Loucy (cell line): Measurements from ENCODE around the gene TKT.

Source experiments
- H2AFZ ChIP-seq: fragments of 200-600 bp; sonication (generic); 2 replicates; pipeline ENCODE4 v1.6.0; 2016; ENCODE audit warnings: antibody characterized with exemption, mild to moderate bottlenecking, low read length, moderate library complexity
- H3F3A ChIP-seq: fragments of 200-600 bp; 2 replicates; pipeline ENCODE4 v1.6.0; 2016; ENCODE audit warnings: antibody characterized with exemption, low read depth, mild to moderate bottlenecking
- H3K27me3 ChIP-seq: fragments of 200-600 bp; sonication (generic); 2 replicates; pipeline ENCODE4 v1.6.1; 2014; ENCODE audit warnings: low read length, mild to moderate bottlenecking; ENCODE audit not compliant: insufficient read depth, poor library complexity, severe bottlenecking
- H3K36me3 ChIP-seq: fragments of 200-600 bp; sonication (generic); 2 replicates; pipeline ENCODE4 v1.6.1; 2016; ENCODE audit warnings: low read length; ENCODE audit not compliant: insufficient read depth
- H3K4me1 ChIP-seq: fragments of 200-600 bp; sonication (generic); 2 replicates; pipeline ENCODE4 v1.5.1; 2014; ENCODE audit warnings: low read length, mild to moderate bottlenecking; ENCODE audit not compliant: insufficient read depth, poor library complexity, severe bottlenecking
- H3K4me2 ChIP-seq: fragments of 200-600 bp; sonication (generic); 2 replicates; pipeline ENCODE4 v1.6.0; 2014; ENCODE audit warnings: antibody characterized with exemption, low read length, low read depth, mild to moderate bottlenecking; ENCODE audit not compliant: poor library complexity, severe bottlenecking
- H3K4me3 ChIP-seq: fragments of 200-600 bp; sonication (generic); 2 replicates; pipeline ENCODE4 v1.5.1; 2014; ENCODE audit warnings: low read length, mild to moderate bottlenecking, mixed read lengths; ENCODE audit not compliant: poor library complexity, severe bottlenecking
- H3K79me2 ChIP-seq: fragments of 200-600 bp; sonication (generic); 2 replicates; pipeline ENCODE4 v1.6.1; 2014; ENCODE audit warnings: low read length; ENCODE audit not compliant: insufficient read depth
- H3K9ac ChIP-seq: fragments of 200-600 bp; sonication (generic); 2 replicates; pipeline ENCODE4 v1.6.0; 2014; ENCODE audit warnings: mild to moderate bottlenecking, low read depth, low read length, moderate library complexity; ENCODE audit not compliant: poor library complexity, severe bottlenecking
- H3K9me2 ChIP-seq: fragments of 200-600 bp; sonication (generic); replicated peaks from 2 replicates; pipeline ENCODE4 v1.6.1; 2016; ENCODE audit warnings: low read depth, low read length, mixed read lengths
- H3K9me3 ChIP-seq: fragments of 200-600 bp; sonication (generic); 2 replicates; pipeline ENCODE4 v1.6.1; 2014; ENCODE audit warnings: mild to moderate bottlenecking, antibody characterized with exemption, low read length, low read depth; ENCODE audit not compliant: insufficient read depth
- H4K20me1 ChIP-seq: fragments of 200-600 bp; sonication (generic); 2 replicates; pipeline ENCODE4 v1.6.0; 2014; ENCODE audit warnings: antibody characterized with exemption, low read length, mild to moderate bottlenecking; ENCODE audit not compliant: insufficient read depth, poor library complexity, severe bottlenecking
- CTCF ChIP-seq: fragments of 200-600 bp; sonication (generic); conservative IDR thresholded peaks from 2 replicates; pipeline ENCODE4 v1.5.1; 2014; ENCODE audit warnings: mild to moderate bottlenecking, antibody characterized with exemption, low read length
- EZH2phosphoT487 ChIP-seq: fragments of 200-600 bp; IDR thresholded peaks from 2 replicates; pipeline ENCODE4 v1.6.1; 2018; ENCODE audit warnings: antibody characterized with exemption, mild to moderate bottlenecking, moderate library complexity, borderline replicate concordance

Gene TKT

GRCh38 chr3:53238886-53239285 lies 16.9 kb downstream of the TKT start:
- peaks cover 83% of the 10 kb centered on the region; the same call in 1 of the 2 replicates for H3K36me3 ChIP-seq
- H3K4me3 ChIP-seq, result no peak overlapping the region
- TF ChIP-seq CTCF (no peak), EZH2phosphoT487 (no peak)
- H3K9me3 ChIP-seq, result no peaks in the 10 kb centered on the region
- H3K9ac ChIP-seq, result no peak overlapping the region
- H3K9me2 ChIP-seq, result no peaks in the 10 kb centered on the region
- peaks cover 19% of the 10 kb centered on the region for H4K20me1 ChIP-seq
- no peak overlapping the region for H2AFZ ChIP-seq
- no peak overlapping the region for H3K4me2 ChIP-seq
- no peaks in the 10 kb centered on the region for H3K4me1 ChIP-seq
- H3F3A ChIP-seq, result no peaks in the 10 kb centered on the region
- peaks cover 32% of the 10 kb centered on the region for H3K79me2 ChIP-seq
- H3K27me3 ChIP-seq, result no peaks in the 10 kb centered on the region

GRCh38 chr3:53238051-53238850 lies 17.6 kb downstream of the TKT start:
- H4K20me1 ChIP-seq, result peaks cover 13% of the 10 kb centered on the region
- peaks cover 26% of the 10 kb centered on the region for H3K79me2 ChIP-seq
- H3K4me3 ChIP-seq, result no peak overlapping the region

GRCh38 chr3:53236112-53236841 lies 19.5 kb downstream of the TKT start:
- Histone ChIP-seq H3K4me1 (no peaks in the 10 kb centered on the region), H3K9me3 (no peaks in the 10 kb centered on the region), H3K27me3 (no peaks in the 10 kb centered on the region), H3K9ac (no peak overlapping the region), H3K79me2 (peaks cover 6% of the 10 kb centered on the region; the same call in 1 of the 2 replicates), H4K20me1 (peaks cover 3% of the 10 kb centered on the region), H3K9me2 (no peaks in the 10 kb centered on the region), H2AFZ (no peak overlapping the region), H3K4me3 (no peak overlapping the region), H3F3A (no peaks in the 10 kb centered on the region), H3K36me3 (peaks cover 96% of the 10 kb centered on the region; the same call in 1 of the 2 replicates), H3K4me2 (no peak overlapping the region)
- TF ChIP-seq EZH2phosphoT487 (no peak), CTCF (no peak)

More at GRCh38 chr3:53238051-53238850, 17.6 kb downstream of the TKT start:
- Histone ChIP-seq H3K27me3 (no peaks in the 10 kb centered on the region), H2AFZ (no peak overlapping the region), H3K4me1 (no peaks in the 10 kb centered on the region), H3K36me3 (peaks cover 89% of the 10 kb centered on the region; the same call in 1 of the 2 replicates), H3F3A (no peaks in the 10 kb centered on the region), H3K4me2 (no peak overlapping the region), H3K9ac (no peak overlapping the region), H3K9me2 (no peaks in the 10 kb centered on the region), H3K9me3 (no peaks in the 10 kb centered on the region)
- no peak for TF ChIP-seq CTCF
- TF ChIP-seq EZH2phosphoT487, result no peak
